Activated CD4-positive, alpha-beta memory T cell treated with anti-CD3 and anti-CD28 coated beads, Interleukin-2, amount 10 ng/mL, durations not matched to agents 7 days and 5 days (primary cell): ENCODE measurements around the gene CATSPERB. TPM values are rescaled to one million over a fixed set of nuclear protein-coding genes. Genes with fewer than 3 reads are reported as not detected.
"Not testable (repeated sequence)": the region's sequence is repeated elsewhere in the genome, so short reads cannot be mapped to it uniquely, and the experiment has no call there.

Experiments used
- CTCF ChIA-PET: fragments of 350-600 bp; sonication (Branson Sonifier 250); formaldehyde crosslinking; loops from one replicate; lab custom pipeline; 2021; ENCODE audit warnings: antibody characterized with exemption, inconsistent platforms; lab: Charles Lee
- POLR2A ChIA-PET: fragments of 350-600 bp; sonication (Branson Sonifier 250); formaldehyde crosslinking; loops from one replicate; lab custom pipeline; 2021; ENCODE audit warnings: antibody characterized with exemption; lab: Charles Lee
- DNase-seq: peaks from one replicate; pipeline ENCODE4 v3.0.0-alpha.2; 2020
- H3K27ac Mint-ChIP-seq: one replicate; pipeline ENCODE4 v1.8.0; 2021; ENCODE audit warnings: mild to moderate bottlenecking, mixed read lengths
- H3K27me3 Mint-ChIP-seq: one replicate; pipeline ENCODE4 v1.8.0; 2021; ENCODE audit warnings: mixed read lengths
- H3K36me3 Mint-ChIP-seq: one replicate; pipeline ENCODE4 v1.8.0; 2021; ENCODE audit warnings: low read depth, mixed read lengths
- H3K4me1 Mint-ChIP-seq: one replicate; pipeline ENCODE4 v1.8.0; 2021; ENCODE audit warnings: mixed read lengths
- H3K4me3 Mint-ChIP-seq: one replicate; pipeline ENCODE4 v1.8.0; 2021; ENCODE audit warnings: mild to moderate bottlenecking, mixed read lengths
- H3K9me3 Mint-ChIP-seq: one replicate; pipeline ENCODE4 v1.8.0; 2021; ENCODE audit warnings: mixed read lengths
- total RNA-seq, 2 experiments: library from RNA; stranded (reverse); gene quantifications; one replicate each; pipeline ENCODE4 v1.2.3, GENCODE V29; 2021

CATSPERB gene
- total RNA-seq, 2 experiments from 2014 or later: 1.8 to 2.5 TPM

DNA sequence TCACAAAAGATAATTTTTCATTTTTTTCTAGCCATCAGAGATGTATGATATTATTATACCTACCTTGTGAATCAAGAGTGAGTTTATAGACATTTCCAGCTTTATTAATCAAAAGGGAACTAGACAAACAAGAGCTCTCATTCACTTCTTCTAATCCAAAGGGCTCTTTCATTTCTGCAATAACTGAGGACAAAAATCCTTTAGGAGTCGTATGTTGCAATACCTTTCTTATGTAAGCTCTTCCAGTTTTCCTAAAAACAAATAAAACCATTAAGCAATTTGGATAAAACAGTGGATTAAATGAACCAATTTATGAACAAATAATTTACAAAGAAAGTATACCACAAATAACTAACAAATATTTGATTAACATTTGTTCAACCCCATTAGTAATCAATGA is 107.1 kb downstream of the CATSPERB start:
- H3K36me3 Mint-ChIP-seq: no peaks in the 10 kb centered on the region
- CTCF ChIA-PET: no interaction called here
- H3K27ac Mint-ChIP-seq: no peak overlapping the region
- H3K9me3 Mint-ChIP-seq: no peaks in the 10 kb centered on the region
- H3K4me3 Mint-ChIP-seq: no peak overlapping the region
- no peaks in the 10 kb centered on the region for H3K4me1 Mint-ChIP-seq
- peaks cover 5% of the 10 kb centered on the region for H3K27me3 Mint-ChIP-seq
- POLR2A ChIA-PET: no interaction called here
- no peak for DNase-seq

- H3K9me3 Mint-ChIP-seq: no peaks in the 10 kb centered on the region
- POLR2A ChIA-PET: no interaction called here
- CTCF ChIA-PET: no interaction called here
- no peaks in the 10 kb centered on the region for H3K4me1 Mint-ChIP-seq
- no peaks in the 10 kb centered on the region for H3K27me3 Mint-ChIP-seq
- H3K36me3 Mint-ChIP-seq: no peaks in the 10 kb centered on the region
- no peak overlapping the region for H3K4me3 Mint-ChIP-seq
- no peak for DNase-seq
- no peak overlapping the region for H3K27ac Mint-ChIP-seq
Measured at GRCh38 chr14:91614187-91614586, 117.7 kb downstream of the CATSPERB start.

DNA sequence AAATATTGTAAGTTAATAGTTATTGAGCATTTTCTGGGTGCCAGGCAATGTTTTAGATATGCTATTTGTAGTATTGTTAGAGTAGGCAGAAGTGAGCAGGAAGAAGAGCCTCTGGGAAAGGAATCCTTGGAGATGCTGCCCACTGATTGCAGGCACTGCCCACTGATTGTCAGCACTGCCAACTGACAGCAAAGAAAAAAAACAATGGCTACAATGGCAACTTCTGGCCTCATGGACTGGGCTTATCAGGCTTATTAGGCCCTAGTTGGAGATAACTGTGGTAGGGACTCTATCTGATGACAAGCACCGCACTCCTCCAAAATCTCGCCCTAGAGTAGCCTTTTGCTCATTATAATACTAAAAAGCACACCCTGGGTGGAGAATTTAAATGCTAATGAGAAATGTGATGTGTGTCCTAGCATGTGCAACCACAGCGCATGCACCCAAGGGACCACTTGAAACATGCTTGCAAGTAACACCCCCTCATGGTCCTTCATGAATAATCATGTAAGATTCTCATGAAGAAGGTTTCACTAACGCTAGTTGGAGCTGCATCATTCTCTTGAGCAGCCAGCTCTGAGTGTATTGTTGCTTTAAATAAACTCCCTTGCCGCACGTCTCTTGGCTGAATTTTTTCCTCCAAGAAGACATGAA is 118.3 kb downstream of the CATSPERB start:
- Mint-ChIP-seq H3K4me3 (no peak overlapping the region), H3K36me3 (no peaks in the 10 kb centered on the region), H3K4me1 (no peaks in the 10 kb centered on the region), H3K27me3 (no peaks in the 10 kb centered on the region), H3K27ac (no peak overlapping the region), H3K9me3 (no peaks in the 10 kb centered on the region)
- no peak for DNase-seq
- ChIA-PET CTCF (no interaction called here), POLR2A (no interaction called here)

- Mint-ChIP-seq H3K9me3 (no peaks in the 10 kb centered on the region), H3K4me3 (no peak overlapping the region), H3K27me3 (no peaks in the 10 kb centered on the region), H3K4me1 (no peaks in the 10 kb centered on the region), H3K27ac (no peak overlapping the region), H3K36me3 (no peaks in the 10 kb centered on the region)
- DNase-seq: no peak
- CTCF ChIA-PET: no interaction called here
- POLR2A ChIA-PET: no interaction called here
Measured at GRCh38 chr14:91611528-91611927, 120.4 kb downstream of the CATSPERB start.

GRCh38 chr14:91609161-91609560 is 122.7 kb downstream of the CATSPERB start:
- POLR2A ChIA-PET: no interaction called here
- no peaks in the 10 kb centered on the region for H3K36me3 Mint-ChIP-seq
- no peak for DNase-seq

DNA sequence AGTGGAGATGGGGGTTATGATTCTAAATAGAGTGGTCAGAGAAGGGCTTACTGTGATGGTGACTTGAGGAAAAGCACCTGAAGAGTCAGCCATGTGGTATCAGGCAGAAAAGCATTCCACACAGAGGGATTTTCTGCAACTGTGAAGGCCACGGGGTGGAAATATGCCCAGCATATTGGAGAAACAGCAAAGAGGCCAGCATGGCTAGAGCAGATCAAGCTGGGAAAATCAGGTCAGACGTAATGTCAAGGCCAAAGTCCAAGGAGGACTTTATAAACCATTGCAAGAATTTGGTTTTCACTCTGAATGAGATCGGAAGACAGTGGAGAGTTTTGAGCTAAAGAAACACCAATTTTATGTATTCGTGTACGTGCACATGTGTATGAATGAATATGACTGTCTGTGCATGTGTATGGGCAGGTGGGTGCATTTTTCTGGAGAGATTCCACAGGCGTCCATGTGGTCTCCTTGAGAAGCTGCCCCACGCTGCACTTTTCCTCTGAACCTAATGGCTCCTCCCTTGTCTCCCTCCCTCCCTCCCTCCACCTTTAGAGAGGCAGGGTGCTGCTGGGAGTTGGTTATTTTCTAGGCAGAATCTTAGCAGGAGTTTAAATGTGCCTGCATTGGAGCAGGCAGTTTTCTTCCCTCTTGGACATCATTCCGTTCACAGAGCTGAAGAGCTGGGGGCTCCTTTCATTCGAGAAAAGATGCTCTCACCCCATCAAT is 124.4 kb downstream of the CATSPERB start:
- Mint-ChIP-seq H3K27me3 (no peaks in the 10 kb centered on the region), H3K36me3 (no peaks in the 10 kb centered on the region), H3K4me3 (no peak overlapping the region), H3K4me1 (no peaks in the 10 kb centered on the region), H3K27ac (no peak overlapping the region), H3K9me3 (no peaks in the 10 kb centered on the region)
- POLR2A ChIA-PET: no interaction called here
- CTCF ChIA-PET: no interaction called here
- DNase-seq: no peak

More at GRCh38 chr14:91609161-91609560, 122.7 kb downstream of the CATSPERB start:
- Mint-ChIP-seq H3K9me3 (no peaks in the 10 kb centered on the region), H3K4me1 (no peaks in the 10 kb centered on the region), H3K4me3 (no peak overlapping the region), H3K27me3 (no peaks in the 10 kb centered on the region), H3K27ac (no peak overlapping the region)
- CTCF ChIA-PET: no interaction called here

GRCh38 chr14:91606851-91607250 is 125.0 kb downstream of the CATSPERB start:
- ChIA-PET POLR2A (no interaction called here), CTCF (no interaction called here)
- Mint-ChIP-seq H3K4me3 (no peak overlapping the region), H3K27ac (no peak overlapping the region), H3K9me3 (no peaks in the 10 kb centered on the region), H3K27me3 (no peaks in the 10 kb centered on the region), H3K4me1 (no peaks in the 10 kb centered on the region), H3K36me3 (no peaks in the 10 kb centered on the region)
- DNase-seq: no peak

- DNase-seq, H3K4me3 Mint-ChIP-seq, H3K27me3 Mint-ChIP-seq, POLR2A ChIA-PET, H3K27ac Mint-ChIP-seq, H3K9me3 Mint-ChIP-seq, H3K4me1 Mint-ChIP-seq, H3K36me3 Mint-ChIP-seq, CTCF ChIA-PET: not testable (repeated sequence)
Measured at GRCh38 chr14:91604611-91605010, 127.3 kb downstream of the CATSPERB start.

- DNase-seq: no peak
- H3K4me3 Mint-ChIP-seq: no peak overlapping the region
- H3K9me3 Mint-ChIP-seq: peaks cover 5% of the 10 kb centered on the region
- no peaks in the 10 kb centered on the region for H3K36me3 Mint-ChIP-seq
- ChIA-PET CTCF (no interaction called here), POLR2A (no interaction called here)
- no peaks in the 10 kb centered on the region for H3K27me3 Mint-ChIP-seq
- H3K27ac Mint-ChIP-seq: no peak overlapping the region
- no peaks in the 10 kb centered on the region for H3K4me1 Mint-ChIP-seq
Measured at GRCh38 chr14:91599994-91600393, 131.9 kb downstream of the CATSPERB start.

- no peak overlapping the region for H3K4me3 Mint-ChIP-seq
- H3K27ac Mint-ChIP-seq: no peak overlapping the region
- no peak for DNase-seq
- CTCF ChIA-PET: no interaction called here
- H3K27me3 Mint-ChIP-seq: no peaks in the 10 kb centered on the region
- no peaks in the 10 kb centered on the region for H3K36me3 Mint-ChIP-seq
- peaks cover 11% of the 10 kb centered on the region for H3K9me3 Mint-ChIP-seq
- no peaks in the 10 kb centered on the region for H3K4me1 Mint-ChIP-seq
- POLR2A ChIA-PET: no interaction called here
Measured at GRCh38 chr14:91595736-91596135, 136.2 kb downstream of the CATSPERB start.

GRCh38 chr14:91593957-91594356 is 137.9 kb downstream of the CATSPERB start:
- H3K27ac Mint-ChIP-seq, H3K36me3 Mint-ChIP-seq, DNase-seq, H3K4me1 Mint-ChIP-seq, H3K27me3 Mint-ChIP-seq, H3K4me3 Mint-ChIP-seq, CTCF ChIA-PET, POLR2A ChIA-PET: not testable (repeated sequence)
- H3K9me3 Mint-ChIP-seq: peaks cover 11% of the 10 kb centered on the region

DNA sequence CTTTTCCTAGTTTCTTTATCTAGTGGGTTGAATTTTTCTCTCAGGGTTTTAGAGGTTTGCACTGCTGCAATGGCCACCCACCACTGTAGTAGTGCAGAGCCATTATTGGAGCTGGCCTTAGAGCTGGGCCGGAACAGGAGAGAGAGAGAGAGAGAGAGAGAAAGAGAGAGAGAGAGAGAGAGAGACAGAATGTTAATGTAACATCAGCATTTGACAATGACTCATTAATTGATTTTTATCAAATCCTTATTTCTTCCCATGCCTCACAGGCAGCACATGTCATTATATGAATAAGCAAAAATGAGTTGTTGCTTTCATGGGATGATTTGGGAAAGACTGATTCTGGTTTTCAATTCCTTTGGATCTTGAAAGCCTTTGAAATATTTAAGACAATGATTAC is 145.5 kb downstream of the CATSPERB start:
- H3K27me3 Mint-ChIP-seq: peaks cover 2% of the 10 kb centered on the region
- no peaks in the 10 kb centered on the region for H3K36me3 Mint-ChIP-seq
- no peak overlapping the region for H3K4me3 Mint-ChIP-seq
- no peak overlapping the region for H3K27ac Mint-ChIP-seq
- peaks cover 8% of the 10 kb centered on the region for H3K9me3 Mint-ChIP-seq
- POLR2A ChIA-PET: no interaction called here
- CTCF ChIA-PET: no interaction called here
- DNase-seq: no peak
- H3K4me1 Mint-ChIP-seq: no peaks in the 10 kb centered on the region

- ChIA-PET CTCF (no interaction called here), POLR2A (no interaction called here)
- no peaks in the 10 kb centered on the region for H3K4me1 Mint-ChIP-seq
- DNase-seq: no peak
- no peak overlapping the region for H3K4me3 Mint-ChIP-seq
- peaks cover 8% of the 10 kb centered on the region for H3K9me3 Mint-ChIP-seq
- H3K27me3 Mint-ChIP-seq: peaks cover 2% of the 10 kb centered on the region
- no peak overlapping the region for H3K27ac Mint-ChIP-seq
- H3K36me3 Mint-ChIP-seq: no peaks in the 10 kb centered on the region
Measured at GRCh38 chr14:91585856-91586255, 146.0 kb downstream of the CATSPERB start.

GRCh38 chr14:91582761-91583160 is 149.1 kb downstream of the CATSPERB start:
- Mint-ChIP-seq H3K36me3 (no peaks in the 10 kb centered on the region), H3K27ac (no peak overlapping the region), H3K4me3 (no peak overlapping the region), H3K4me1 (no peaks in the 10 kb centered on the region), H3K27me3 (peaks cover 2% of the 10 kb centered on the region), H3K9me3 (peaks cover 8% of the 10 kb centered on the region)
- POLR2A ChIA-PET: no interaction called here
- DNase-seq: no peak
- CTCF ChIA-PET: no interaction called here
